ENCODE results near the gene WWC2. TPM values are rescaled to one million over a fixed set of nuclear protein-coding genes. Genes with fewer than 3 reads are reported as not detected.

Gene WWC2
- total RNA-seq, 1 donor = 35.1 TPM

- no peaks in the 10 kb centered on the region for H3K36me3 ChIP-seq (ENCODE audit: insufficient read depth, low read length)
- no peak for DNase-seq (ENCODE audit: insufficient read length, low spot score, missing footprints)
- H2AFZ ChIP-seq (ENCODE audit: low read length) = no peak overlapping the region
- H3K4me1 ChIP-seq (ENCODE audit: insufficient read depth, low read length) = peaks cover 8% of the 10 kb centered on the region
- no peaks in the 10 kb centered on the region for H3K27me3 ChIP-seq (ENCODE audit: insufficient read depth, low read length)
- H3K4me3 ChIP-seq (ENCODE audit: insufficient read depth, low read length) = no peak overlapping the region
- TF ChIP-seq, protein P1, sequence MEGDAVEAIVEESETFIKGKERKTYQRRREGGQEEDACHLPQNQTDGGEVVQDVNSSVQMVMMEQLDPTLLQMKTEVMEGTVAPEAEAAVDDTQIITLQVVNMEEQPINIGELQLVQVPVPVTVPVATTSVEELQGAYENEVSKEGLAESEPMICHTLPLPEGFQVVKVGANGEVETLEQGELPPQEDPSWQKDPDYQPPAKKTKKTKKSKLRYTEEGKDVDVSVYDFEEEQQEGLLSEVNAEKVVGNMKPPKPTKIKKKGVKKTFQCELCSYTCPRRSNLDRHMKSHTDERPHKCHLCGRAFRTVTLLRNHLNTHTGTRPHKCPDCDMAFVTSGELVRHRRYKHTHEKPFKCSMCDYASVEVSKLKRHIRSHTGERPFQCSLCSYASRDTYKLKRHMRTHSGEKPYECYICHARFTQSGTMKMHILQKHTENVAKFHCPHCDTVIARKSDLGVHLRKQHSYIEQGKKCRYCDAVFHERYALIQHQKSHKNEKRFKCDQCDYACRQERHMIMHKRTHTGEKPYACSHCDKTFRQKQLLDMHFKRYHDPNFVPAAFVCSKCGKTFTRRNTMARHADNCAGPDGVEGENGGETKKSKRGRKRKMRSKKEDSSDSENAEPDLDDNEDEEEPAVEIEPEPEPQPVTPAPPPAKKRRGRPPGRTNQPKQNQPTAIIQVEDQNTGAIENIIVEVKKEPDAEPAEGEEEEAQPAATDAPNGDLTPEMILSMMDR (IDR thresholded peaks at IDR 0.05; ENCODE audit: extremely low read depth, low read depth, low read length) = no peak
- no peaks in the 10 kb centered on the region for H3K9me3 ChIP-seq (ENCODE audit: low read depth, low read length)
- no peak overlapping the region for H3K4me2 ChIP-seq (ENCODE audit: insufficient read depth, low read length)
- H3K27ac ChIP-seq (ENCODE audit: low read depth, low read length) = no peak overlapping the region
- peaks cover 71% of the 10 kb centered on the region for H3K79me2 ChIP-seq (ENCODE audit: insufficient read depth, low read length)
- H4K20me1 ChIP-seq (ENCODE audit: insufficient read depth, low read length) = peaks cover 25% of the 10 kb centered on the region
These were observed 85.0 kb downstream of the WWC2 start for GRCh38 chr4:183183906-183184535.

- H3K4me2 ChIP-seq (ENCODE audit: insufficient read depth, low read length) = no peak overlapping the region
These were observed 86.0 kb downstream of the WWC2 start for GRCh38 chr4:183185018-183185417.

DNA sequence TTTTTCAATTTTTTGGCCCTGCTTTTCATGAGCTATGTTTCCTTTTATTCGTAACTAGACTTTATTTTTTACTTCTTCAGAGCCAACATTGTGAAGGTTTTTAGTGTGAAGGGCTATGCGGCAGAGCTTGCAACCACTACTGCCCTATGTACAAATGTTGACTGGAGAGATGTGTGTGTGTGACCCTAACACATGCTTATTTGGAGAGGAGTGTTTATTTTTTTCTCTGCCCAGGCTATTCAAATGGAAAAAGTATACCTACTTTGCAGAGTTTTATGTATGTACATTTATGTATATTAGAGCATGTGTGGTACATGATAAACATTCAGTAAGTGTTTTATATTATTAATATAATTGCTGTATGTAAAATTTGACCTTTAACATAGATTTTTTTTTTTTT, 86.5 kb downstream of the WWC2 start:
- DNase-seq (ENCODE audit: insufficient read length, low spot score, missing footprints) = no peak
- Histone ChIP-seq H3K4me1 (ENCODE audit: insufficient read depth, low read length) (peaks cover 8% of the 10 kb centered on the region), H4K20me1 (ENCODE audit: insufficient read depth, low read length) (peaks cover 23% of the 10 kb centered on the region), H3K9me3 (ENCODE audit: low read depth, low read length) (no peaks in the 10 kb centered on the region), H3K27ac (ENCODE audit: low read depth, low read length) (no peak overlapping the region), H3K27me3 (ENCODE audit: insufficient read depth, low read length) (no peaks in the 10 kb centered on the region), H3K4me3 (ENCODE audit: insufficient read depth, low read length) (no peak overlapping the region), H3K4me2 (ENCODE audit: insufficient read depth, low read length) (no peak overlapping the region), H2AFZ (ENCODE audit: low read length) (no peak overlapping the region), H3K79me2 (ENCODE audit: insufficient read depth, low read length) (peaks cover 63% of the 10 kb centered on the region), H3K36me3 (ENCODE audit: insufficient read depth, low read length) (no peaks in the 10 kb centered on the region)
- TF ChIP-seq, protein P1 (IDR thresholded peaks at IDR 0.05; ENCODE audit: extremely low read depth, low read depth, low read length) = no peak

More at GRCh38 chr4:183185018-183185417, 86.0 kb downstream of the WWC2 start:
- H3K9me3 ChIP-seq (ENCODE audit: low read depth, low read length) = no peaks in the 10 kb centered on the region
- no peak overlapping the region for H3K4me3 ChIP-seq (ENCODE audit: insufficient read depth, low read length)
- no peak overlapping the region for H3K27ac ChIP-seq (ENCODE audit: low read depth, low read length)
- peaks cover 68% of the 10 kb centered on the region for H3K79me2 ChIP-seq (ENCODE audit: insufficient read depth, low read length)
- TF ChIP-seq, protein P1 (IDR thresholded peaks at IDR 0.05; ENCODE audit: extremely low read depth, low read depth, low read length) = no peak
- no peaks in the 10 kb centered on the region for H3K36me3 ChIP-seq (ENCODE audit: insufficient read depth, low read length)
- no peak for DNase-seq (ENCODE audit: insufficient read length, low spot score, missing footprints)
- H3K27me3 ChIP-seq (ENCODE audit: insufficient read depth, low read length) = no peaks in the 10 kb centered on the region
- H4K20me1 ChIP-seq (ENCODE audit: insufficient read depth, low read length) = peaks cover 23% of the 10 kb centered on the region
- peaks cover 8% of the 10 kb centered on the region for H3K4me1 ChIP-seq (ENCODE audit: insufficient read depth, low read length)
- H2AFZ ChIP-seq (ENCODE audit: low read length) = no peak overlapping the region

- Histone ChIP-seq H3K9me3 (ENCODE audit: low read depth, low read length) (no peaks in the 10 kb centered on the region), H3K79me2 (ENCODE audit: insufficient read depth, low read length) (peaks cover 61% of the 10 kb centered on the region), H3K27me3 (ENCODE audit: insufficient read depth, low read length) (no peaks in the 10 kb centered on the region), H3K4me3 (ENCODE audit: insufficient read depth, low read length) (no peak overlapping the region), H4K20me1 (ENCODE audit: insufficient read depth, low read length) (peaks cover 27% of the 10 kb centered on the region), H3K4me1 (ENCODE audit: insufficient read depth, low read length) (peaks cover 8% of the 10 kb centered on the region), H3K27ac (ENCODE audit: low read depth, low read length) (no peak overlapping the region), H3K36me3 (ENCODE audit: insufficient read depth, low read length) (no peaks in the 10 kb centered on the region), H3K4me2 (ENCODE audit: insufficient read depth, low read length) (no peak overlapping the region), H2AFZ (ENCODE audit: low read length) (no peak overlapping the region)
- TF ChIP-seq, protein P1 (IDR thresholded peaks at IDR 0.05; ENCODE audit: extremely low read depth, low read depth, low read length) = no peak
- no peak for DNase-seq (ENCODE audit: insufficient read length, low spot score, missing footprints)
These were observed 87.8 kb downstream of the WWC2 start for GRCh38 chr4:183186813-183187212.

Measured in osteoblast (primary cell).